GM12873 (cell line): ENCODE measurements around the gene DGKZ.

Experiments used
- TF ChIP-seq, protein P1 (sequence below): IDR thresholded peaks from 2 replicates; pipeline ENCODE4 v1.5.1; 2012; ENCODE audit warnings: low read depth, mild to moderate bottlenecking, moderate library complexity, low read length, control low read depth; ENCODE audit not compliant: insufficient read depth; ENCODE audit errors: missing control alignments

Gene DGKZ

DNA sequence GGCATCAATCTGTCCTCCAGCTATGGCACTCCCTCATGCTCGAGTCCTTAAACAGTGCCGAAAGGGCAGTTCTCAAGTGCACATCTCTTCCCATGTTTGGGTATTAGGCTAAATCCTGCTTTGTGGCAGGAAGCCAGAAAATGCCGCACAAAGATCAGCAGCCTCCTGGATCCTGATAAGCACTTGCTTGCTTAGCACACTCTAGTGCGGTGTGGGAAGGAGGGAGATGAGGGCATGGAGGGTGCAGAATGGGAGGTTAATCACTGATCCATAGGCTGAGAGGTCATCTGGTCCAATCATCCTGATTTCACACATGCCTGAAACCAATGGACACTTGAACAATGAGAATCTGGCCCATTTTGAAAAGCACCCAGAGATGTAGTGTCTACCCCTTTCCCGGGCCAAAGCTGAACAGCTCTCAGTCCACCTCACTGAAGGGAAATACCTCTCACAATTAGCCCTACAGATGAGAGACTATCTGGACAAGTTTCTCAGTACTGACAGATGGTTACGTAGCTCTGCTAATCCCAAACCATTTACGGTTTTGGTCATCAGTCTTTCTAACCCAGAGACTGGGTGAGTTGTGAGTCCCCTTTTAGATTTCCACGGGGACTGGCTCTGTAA is 74.1 kb downstream of the DGKZ start:
- TF ChIP-seq, protein P1, sequence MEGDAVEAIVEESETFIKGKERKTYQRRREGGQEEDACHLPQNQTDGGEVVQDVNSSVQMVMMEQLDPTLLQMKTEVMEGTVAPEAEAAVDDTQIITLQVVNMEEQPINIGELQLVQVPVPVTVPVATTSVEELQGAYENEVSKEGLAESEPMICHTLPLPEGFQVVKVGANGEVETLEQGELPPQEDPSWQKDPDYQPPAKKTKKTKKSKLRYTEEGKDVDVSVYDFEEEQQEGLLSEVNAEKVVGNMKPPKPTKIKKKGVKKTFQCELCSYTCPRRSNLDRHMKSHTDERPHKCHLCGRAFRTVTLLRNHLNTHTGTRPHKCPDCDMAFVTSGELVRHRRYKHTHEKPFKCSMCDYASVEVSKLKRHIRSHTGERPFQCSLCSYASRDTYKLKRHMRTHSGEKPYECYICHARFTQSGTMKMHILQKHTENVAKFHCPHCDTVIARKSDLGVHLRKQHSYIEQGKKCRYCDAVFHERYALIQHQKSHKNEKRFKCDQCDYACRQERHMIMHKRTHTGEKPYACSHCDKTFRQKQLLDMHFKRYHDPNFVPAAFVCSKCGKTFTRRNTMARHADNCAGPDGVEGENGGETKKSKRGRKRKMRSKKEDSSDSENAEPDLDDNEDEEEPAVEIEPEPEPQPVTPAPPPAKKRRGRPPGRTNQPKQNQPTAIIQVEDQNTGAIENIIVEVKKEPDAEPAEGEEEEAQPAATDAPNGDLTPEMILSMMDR, result no peak

DNA sequence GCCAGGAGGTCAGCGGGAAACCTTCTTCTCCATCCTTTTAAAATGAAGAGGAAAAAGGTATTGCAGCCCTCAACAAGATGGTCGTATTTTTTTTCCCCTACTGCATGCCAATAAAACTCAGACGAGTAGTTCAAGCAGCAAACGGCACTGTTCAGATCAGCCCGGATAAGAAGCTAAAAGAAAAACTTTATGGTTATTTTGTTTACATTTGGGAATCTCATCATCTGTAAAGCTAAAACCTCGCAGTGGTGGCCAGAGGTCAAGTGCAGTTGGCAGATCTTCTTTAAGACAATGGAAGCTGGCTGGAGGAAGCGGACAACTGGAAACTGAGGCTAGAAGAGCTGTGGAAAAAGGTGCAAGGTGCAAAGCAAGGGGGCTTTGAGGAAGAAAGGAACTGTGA is 75.3 kb downstream of the DGKZ start:
- TF ChIP-seq, protein P1, result no peak

DNA sequence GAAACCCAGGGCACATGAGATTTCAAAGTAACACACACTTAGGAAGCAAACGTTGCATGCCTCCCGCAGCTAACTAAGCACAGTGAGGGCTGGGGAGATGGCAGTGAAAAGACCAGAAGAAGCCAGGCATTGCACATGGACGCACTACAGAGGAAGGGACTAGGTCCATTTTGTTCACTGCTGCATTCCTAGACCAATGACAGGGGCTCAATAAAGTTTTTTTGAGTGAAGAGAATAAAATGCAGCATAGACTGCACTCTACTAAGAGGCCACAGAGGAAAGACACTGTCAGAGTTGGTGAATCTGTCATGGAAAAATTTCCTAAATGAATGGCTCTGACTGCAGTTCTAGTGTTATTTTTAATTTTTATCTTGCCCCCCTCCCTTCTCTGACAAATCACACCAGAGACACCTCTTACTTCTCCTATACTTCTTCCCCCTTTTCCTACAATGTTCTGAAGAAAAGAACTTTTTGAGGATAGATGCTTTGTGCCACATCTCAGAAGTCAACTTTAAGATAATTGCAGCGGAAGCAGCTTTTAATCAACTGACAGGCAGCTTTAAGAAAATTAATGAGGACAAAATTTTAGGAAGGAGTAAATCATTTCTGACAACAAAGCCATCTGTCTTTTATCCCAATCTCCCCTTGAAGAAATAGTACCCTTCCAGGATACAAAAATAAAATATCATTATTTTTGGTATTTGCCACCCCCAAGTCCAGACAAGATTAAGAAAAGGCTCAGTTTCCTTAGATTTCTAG is 79.1 kb downstream of the DGKZ start:
- TF ChIP-seq, protein P1, result no peak

DNA sequence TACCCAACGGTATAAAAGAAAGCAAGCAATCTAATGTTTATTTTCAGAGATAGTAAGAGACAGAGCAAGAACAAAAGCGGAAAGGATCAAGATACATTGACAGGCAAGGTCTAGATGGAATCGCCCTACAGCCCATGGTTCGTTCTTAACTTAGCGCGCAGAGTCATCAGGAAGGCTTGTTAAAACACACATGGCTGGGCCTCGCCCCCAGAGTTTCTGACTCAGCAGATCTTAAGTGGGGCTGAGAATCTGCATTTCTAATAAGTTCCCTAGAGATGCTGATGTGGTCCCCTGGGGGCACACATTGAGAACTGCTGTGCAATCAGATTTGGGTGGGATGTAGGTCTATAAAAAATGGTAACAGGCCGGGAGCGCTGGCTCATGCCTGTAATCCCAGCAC is 80.1 kb downstream of the DGKZ start:
- TF ChIP-seq, protein P1, result no peak

DNA sequence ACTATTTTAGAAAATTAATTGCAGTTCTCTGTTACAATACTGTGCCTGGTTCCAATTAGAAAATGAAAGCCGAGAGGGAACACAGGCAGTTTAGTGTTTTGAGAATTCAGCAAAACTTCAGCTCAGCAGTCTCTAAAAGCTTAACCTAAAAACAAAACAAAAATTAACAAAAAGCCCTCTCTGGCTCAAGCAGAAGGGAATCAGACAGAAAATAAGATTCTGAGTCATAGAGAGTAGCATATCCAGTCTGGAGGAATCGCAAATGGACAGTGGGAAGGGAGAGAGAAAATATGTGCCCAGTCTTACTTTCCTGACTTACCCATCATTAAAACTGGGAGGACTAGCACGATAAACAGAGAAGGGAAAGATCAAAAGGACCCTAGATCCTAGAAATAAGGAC is 82.5 kb downstream of the DGKZ start:
- TF ChIP-seq, protein P1, result no peak
